Measurements from ENCODE around the gene NAA25.

Gene NAA25

DNA sequence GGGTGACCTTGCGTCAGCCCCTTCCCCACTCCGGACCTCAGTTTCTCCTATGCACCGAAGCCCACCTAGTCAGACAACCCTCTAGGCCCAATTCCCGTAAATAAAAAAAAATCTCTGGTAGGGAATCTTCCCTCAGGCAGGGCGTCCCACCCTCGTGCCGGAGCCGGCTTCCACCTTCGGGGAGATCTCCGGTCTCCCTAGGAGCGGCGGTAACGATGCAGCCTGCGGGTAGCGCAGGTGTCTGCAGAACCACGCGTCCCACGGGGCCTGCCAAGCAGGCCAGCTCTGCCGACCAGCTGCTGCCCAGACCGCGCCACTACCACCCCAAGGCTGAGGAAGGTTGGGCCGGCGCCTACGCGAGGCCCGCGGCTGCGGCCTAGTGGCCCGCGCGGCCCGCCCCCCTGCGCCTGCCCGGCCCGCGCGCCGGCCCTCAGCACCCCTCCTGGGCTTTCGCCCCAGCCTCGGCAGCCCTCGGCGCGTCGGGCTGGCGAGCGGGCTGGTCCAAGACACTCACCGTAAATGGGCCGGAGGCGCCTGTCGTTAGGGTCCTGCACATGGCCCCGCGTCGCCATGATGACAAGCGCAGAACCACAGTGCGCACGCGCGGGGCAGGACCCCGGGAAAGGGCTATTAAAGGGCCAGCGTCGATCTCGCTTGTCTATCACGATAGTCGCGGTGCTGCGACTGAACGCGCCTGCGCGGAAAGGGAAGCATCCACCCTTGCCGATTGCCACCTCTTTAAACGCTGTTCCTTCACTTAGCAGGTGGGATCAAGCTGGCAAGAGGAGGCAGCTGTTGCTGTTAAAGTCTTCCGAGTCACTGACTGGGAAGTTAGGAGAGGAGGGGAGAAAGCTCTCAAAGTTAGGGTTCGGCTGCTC lies at the start of gene NAA25:
Gene NAA25, minus strand, starts transcription at position 582 of the 878 bp plus-strand sequence. Its CDS starts 10 bp downstream, at position 572.
- DNase-seq: peak; percentile 79

DNA sequence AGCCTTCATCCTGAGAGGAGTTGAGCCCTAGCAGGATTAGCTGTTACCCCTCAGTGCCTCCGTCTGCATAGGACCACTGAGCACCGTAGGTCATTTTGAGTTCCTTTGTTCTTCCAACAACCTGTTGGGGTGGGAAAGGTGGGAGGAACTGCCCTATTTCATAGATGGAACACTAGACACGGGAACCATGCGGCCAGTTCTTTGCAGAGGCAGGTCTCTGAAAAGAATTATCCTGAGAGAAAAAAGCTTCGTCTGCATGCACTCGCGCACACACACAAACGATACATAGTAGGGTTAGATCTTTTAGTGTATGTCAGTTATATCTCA lies 45.3 kb upstream of the NAA25 start:
- DNase-seq: no peak

- no peak for DNase-seq
These were observed 44.8 kb upstream of the NAA25 start for GRCh38 chr12:112153181-112153892.

- no peak for DNase-seq
These were observed 43.4 kb upstream of the NAA25 start for GRCh38 chr12:112151766-112152541.

DNA sequence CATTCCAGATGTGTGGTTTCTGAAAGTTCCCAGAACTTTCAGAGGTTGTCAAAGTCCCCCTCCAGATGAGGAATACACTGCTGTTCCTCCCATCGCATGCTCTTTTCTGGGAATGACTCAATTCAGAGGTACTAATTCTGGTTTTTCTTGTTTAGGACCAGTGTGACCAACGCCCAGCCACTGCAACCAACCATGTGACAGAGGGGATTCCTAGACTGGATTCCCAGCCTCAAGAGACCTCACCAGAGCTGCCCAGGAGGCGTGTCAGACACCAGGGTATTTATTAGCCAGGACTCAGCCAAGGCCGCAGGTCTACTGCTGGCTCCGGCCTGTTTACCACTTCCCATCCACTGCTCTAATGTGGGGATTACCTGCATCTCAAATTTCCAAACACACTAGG lies 41.0 kb upstream of the NAA25 start:
- DNase-seq: no peak

DNA sequence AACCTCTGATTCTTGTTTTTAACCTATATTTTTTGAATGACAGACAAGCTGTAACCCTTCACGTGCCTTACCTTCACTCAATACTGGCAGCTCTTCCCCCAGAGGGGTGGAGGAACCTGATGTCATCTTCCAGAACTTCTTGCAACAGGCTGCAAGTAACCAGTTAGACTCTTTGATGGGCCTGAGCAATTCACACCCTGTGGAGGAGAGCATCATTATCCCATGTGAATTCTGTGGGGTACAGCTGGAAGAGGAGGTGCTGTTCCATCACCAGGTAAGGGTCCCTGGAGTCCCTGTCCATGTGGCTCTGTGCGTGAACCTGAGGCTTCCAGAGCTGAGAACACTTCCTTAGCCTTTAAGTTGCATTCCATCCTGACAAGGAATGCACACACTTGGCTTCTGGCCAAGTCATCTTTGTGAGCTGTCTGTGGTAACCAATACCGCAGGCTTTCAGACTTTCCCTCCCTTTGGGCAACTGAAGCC lies 39.5 kb upstream of the NAA25 start:
- no peak for DNase-seq

DNA sequence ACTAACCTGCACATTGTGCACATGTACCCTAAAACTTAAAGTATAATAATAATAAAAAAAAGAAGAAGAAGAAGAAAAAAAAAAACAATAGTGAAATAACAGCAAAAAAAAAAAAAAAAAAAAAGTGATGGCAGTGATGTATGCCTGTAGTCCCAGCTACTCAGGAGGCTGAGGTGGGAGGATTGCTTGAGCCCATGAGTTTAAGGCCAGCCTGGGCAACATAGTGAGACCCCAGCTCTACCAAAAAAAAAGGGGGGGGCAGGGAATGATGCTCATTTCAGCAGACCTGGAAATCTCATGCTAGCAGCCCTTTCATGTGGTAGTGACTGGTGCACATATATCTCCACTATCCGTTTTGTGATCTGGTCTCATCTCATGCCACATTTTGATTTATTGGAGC lies 37.5 kb upstream of the NAA25 start:
- DNase-seq: no peak

DNA sequence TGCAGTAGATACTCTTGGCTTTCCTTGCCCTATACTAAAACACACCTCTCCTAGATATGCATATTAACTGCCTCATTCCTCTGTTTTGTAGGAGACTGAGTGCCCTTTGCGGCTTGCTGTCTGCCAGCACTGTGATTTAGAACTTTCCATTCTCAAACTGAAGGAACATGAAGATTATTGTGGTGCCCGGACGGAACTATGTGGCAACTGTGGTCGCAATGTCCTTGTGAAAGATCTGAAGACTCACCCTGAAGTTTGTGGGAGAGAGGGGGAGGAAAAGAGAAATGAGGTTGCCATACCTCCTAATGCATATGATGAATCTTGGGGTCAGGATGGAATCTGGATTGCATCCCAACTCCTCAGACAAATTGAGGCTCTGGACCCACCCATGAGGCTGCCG lies 32.1 kb upstream of the NAA25 start:
- DNase-seq: no peak

GRCh38 chr12:112134731-112135130 lies 26.1 kb upstream of the NAA25 start:
- no peak for DNase-seq

GRCh38 chr12:112133418-112133817 lies 24.8 kb upstream of the NAA25 start:
- DNase-seq: no peak

GRCh38 chr12:112131686-112132085 lies 23.1 kb upstream of the NAA25 start:
- no peak for DNase-seq

- no peak for DNase-seq
These were observed 21.9 kb upstream of the NAA25 start for GRCh38 chr12:112130441-112130998.

GRCh38 chr12:112126911-112127310 lies 18.3 kb upstream of the NAA25 start:
- DNase-seq: no peak

DNA sequence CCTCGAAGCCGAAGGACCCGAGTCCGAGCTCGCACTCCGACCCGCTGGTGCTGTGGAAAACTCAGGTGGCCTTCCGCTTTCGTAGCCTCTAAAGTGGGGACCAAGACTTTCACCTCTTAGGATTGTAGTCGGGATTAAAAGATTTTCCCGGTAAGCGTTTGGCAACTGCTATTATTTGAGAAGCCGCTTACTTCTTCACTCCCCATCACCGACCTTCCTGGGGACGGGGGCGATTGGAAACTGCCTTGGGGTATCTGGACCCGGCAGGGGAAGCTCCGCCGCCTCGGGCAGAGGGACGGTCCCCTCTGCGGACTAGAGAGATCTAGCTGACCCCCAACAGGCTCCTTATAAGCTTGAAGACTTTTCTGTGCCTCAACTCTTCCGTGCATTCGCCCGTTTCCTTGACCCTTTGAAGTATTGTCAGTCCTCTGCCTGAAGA lies 17.4 kb upstream of the NAA25 start:
- DNase-seq: no peak

- DNase-seq: peak; percentile 93
These were observed 16.8 kb upstream of the NAA25 start, which contains the start of gene TRAFD1 for GRCh38 chr12:112125250-112125999. Gene TRAFD1, plus strand, starts transcription at chr12:112125560. Its CDS starts 4,963 bp downstream, at chr12:112130523.

GRCh38 chr12:112124918-112125249 lies 16.3 kb upstream of the NAA25 start:
- DNase-seq: no peak

GRCh38 chr12:112122823-112123690 lies 14.5 kb upstream of the NAA25 start:
- DNase-seq: no peak

DNA sequence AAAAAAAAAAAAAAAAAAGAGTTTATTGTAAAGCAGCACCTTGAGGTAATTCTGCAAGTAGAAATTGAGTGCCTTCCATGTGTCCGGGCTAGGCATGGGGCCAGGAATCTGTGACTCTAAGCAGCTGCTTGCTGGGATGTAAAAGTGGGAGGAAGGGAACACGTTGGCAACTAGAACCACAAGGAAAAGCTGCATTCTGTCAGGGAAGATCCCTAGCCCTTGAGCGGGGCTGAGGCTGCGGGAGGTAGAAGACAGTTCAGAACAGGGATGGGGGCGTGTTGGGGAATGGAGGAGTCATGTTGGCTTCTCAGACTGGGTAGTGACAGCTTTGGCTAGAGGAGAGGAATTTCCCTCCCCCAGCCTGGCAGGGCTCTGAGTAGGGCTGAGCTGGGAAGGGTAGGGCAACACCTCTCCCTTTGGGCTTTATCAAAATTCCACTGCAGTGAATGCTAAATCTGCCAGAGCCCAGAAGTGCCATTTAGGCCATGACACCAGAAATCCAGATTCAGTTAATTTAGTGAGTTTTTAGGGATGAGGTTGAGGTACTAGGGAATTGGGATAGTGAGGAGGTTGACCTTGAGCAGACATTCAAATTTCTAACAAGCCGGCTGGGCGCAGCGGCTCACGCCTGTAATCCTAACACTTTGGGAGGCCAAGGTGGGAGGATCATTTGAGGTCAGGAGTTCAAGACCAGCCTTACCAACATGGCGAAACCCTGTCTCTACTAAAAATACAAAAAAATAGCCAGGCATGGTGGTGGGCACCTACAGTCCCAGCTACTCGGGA lies 13.4 kb upstream of the NAA25 start:
- DNase-seq: no peak

DNA sequence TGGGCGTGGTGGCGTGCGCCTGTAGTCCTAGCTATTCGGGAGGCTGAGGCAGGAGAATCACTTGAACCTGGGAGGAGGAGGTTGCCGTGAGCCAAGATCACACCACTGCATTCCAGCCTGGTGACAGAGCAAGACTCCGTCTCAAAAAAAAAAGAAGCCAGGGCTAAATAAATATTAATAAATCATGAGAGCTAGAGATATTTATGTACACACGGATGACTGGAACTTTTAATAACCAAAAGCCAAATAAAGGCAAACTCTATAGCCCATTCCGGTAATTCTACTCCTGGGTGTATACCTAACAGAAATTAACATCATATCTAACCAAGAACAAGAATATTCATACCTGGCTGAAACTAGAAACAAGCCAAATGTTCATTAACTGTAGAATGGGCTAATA lies 9.1 kb upstream of the NAA25 start:
- DNase-seq: no peak

Measured in NCI-H510A treated with DMSO at 0.1 percent for 48 hours (cell line).